Measurements from ENCODE around the gene POU3F1. TPM values are rescaled to one million over a fixed set of nuclear protein-coding genes. Genes with fewer than 3 reads are reported as not detected.
A peak's percentile ranks its signal among the peaks of the same experiment; 100 is the strongest.

POU3F1 gene
- total and polyA plus RNA-seq, 2 of the 4 experiments (the other 2 are of a cell fraction) = not detected

GRCh38 chr1:38037221-38037939 is 9.2 kb downstream of the POU3F1 start:
- H4K8ac ChIP-seq (ENCODE audit: low read depth in 2 of 2, low read length in 2 of 2) = no peak overlapping the region
- no peak overlapping the region for H2AFZ ChIP-seq (replicated peaks; ENCODE audit: low read length, poor library complexity)
- no peak overlapping the region for H2AK5ac ChIP-seq (ENCODE audit: low read depth, low read length)
- no peaks in the 10 kb centered on the region for H4K20me1 ChIP-seq (ENCODE audit: insufficient read depth, low read length)
- ATAC-seq (ENCODE audit: low read depth) (no peak), DNase-seq (no peak)
- no peak overlapping the region for H3K23ac ChIP-seq (ENCODE audit: low read depth, low read length)
- CTCF ChIA-PET = no interaction called here
- H3K9me3 ChIP-seq (ENCODE audit: control insufficient read depth, insufficient read depth, low read length) = no peaks in the 10 kb centered on the region
- no peaks in the 10 kb centered on the region for H3K9me1 ChIP-seq (ENCODE audit: insufficient read depth, low read length)
- H3K4me1 ChIP-seq (ENCODE audit: control insufficient read depth, insufficient read depth, low read length) = no peaks in the 10 kb centered on the region
- no peaks in the 10 kb centered on the region for H3K36me3 ChIP-seq (ENCODE audit: control insufficient read depth, insufficient read depth, low read length)
- no peak overlapping the region for H3K4me2 ChIP-seq (ENCODE audit: low read depth, low read length)
- dilution Hi-C loops (cut with HindIII; ENCODE audit: low sequenced_read_pairs, unreplicated experiment) = no loop called here
- no peak overlapping the region for H4K5ac ChIP-seq (ENCODE audit: low read depth, low read length)
- intact Hi-C loops (cut with micrococcal nuclease) = loop anchor here (10.0 kb wide), 1 partner anchor 437 kb away; no protein-coding TSS in a partner anchor
- no peak overlapping the region for H3K9ac ChIP-seq (ENCODE audit: low read depth, low read length)
- H3K4ac ChIP-seq (ENCODE audit: low read depth, low read length) = no peak overlapping the region
- TF ChIP-seq RAD21 (IDR thresholded peaks at IDR 0.05; ENCODE audit: low read length) = peak; percentile 40
- no peak for TF ChIP-seq MAZ (IDR thresholded peaks at IDR 0.05; ENCODE audit: borderline replicate concordance, low read depth, low read length)
- TF ChIP-seq CTCF (conservative IDR thresholded peaks at IDR 0.05; ENCODE audit: low read depth, low read length) = peak; percentile 31
- no peak overlapping the region for H3K4me3 ChIP-seq (ENCODE audit: insufficient read depth, low read depth, low read length)
- no peaks in the 10 kb centered on the region for H3K79me1 ChIP-seq (ENCODE audit: low read depth in 1 of 2, low read length in 2 of 2)
- H2BK15ac ChIP-seq (ENCODE audit: low read depth, low read length) = no peak overlapping the region
- no peak overlapping the region for H3K14ac ChIP-seq (replicated peaks; ENCODE audit: low read depth, low read length)
- no peak overlapping the region for H3K18ac ChIP-seq (ENCODE audit: low read depth, low read length)
- H4K91ac ChIP-seq (ENCODE audit: insufficient read depth, low read depth, low read length) = no peak overlapping the region
- H3K27me3 ChIP-seq (ENCODE audit: control insufficient read depth, insufficient read depth, low read length) = peaks cover 38% of the 10 kb centered on the region
- no peak overlapping the region for H3K56ac ChIP-seq (ENCODE audit: extremely low read depth, insufficient read depth, low read length)
- H2AK9ac ChIP-seq (replicated peaks; ENCODE audit: low read depth, low read length, poor library complexity) = no peak overlapping the region
- POLR2A ChIA-PET (ENCODE audit: unreplicated experiment) = no interaction called here
- BruUV-seq (replicated peaks) = no TSS peak
- H2BK20ac ChIP-seq (ENCODE audit: low read depth, low read length) = no peak overlapping the region
- no peak overlapping the region for H2BK120ac ChIP-seq (ENCODE audit: low read depth, low read length)
- H2BK5ac ChIP-seq (ENCODE audit: low read depth, low read length, poor library complexity, severe bottlenecking) = no peak overlapping the region
- in situ Hi-C loops (cut with MboI; ENCODE audit: low sequenced_read_pairs) = no loop called here
- WGBS, 2 experiments (ENCODE audit: extremely low coverage in 2 of 2, insufficient read length in 1 of 2) = no CpG with 5 or more reads among the region's 5 CpGs
- H3K27ac ChIP-seq (ENCODE audit: insufficient read depth, low read length) = no peak overlapping the region
